K562 (cell line): ENCODE results near the gene TRIO.

ENCODE experiments used
- COPS2 ChIP-seq: fragments of 450-650 bp; conservative IDR thresholded peaks from 2 replicates; pipeline ENCODE4 v1.6.1; 2016; ENCODE audit warnings: mild to moderate bottlenecking, moderate library complexity
- E2F6 ChIP-seq, 2 experiments: IDR thresholded peaks; 2 replicates each; pipeline ENCODE4 v1.6.1; 2011; ENCODE audit warnings: borderline replicate concordance in 1 of 2, control low read depth in 1 of 2, low read depth in 1 of 2, low read length in 1 of 2, mild to moderate bottlenecking in 1 of 2, mixed read lengths in 1 of 2, moderate library complexity in 1 of 2; ENCODE audit not compliant: insufficient read depth in 1 of 2, insufficient read length in 1 of 2, poor library complexity in 1 of 2, severe bottlenecking in 1 of 2; ENCODE audit errors: extremely low read depth in 1 of 2
- ESRRB ChIP-seq: fragments of 250-450 bp; sonication (Bioruptor Pico); IDR thresholded peaks from 2 replicates; pipeline ENCODE4 v1.5.0; 2020; ENCODE audit warnings: mild to moderate bottlenecking, moderate library complexity, borderline replicate concordance
- MAFK ChIP-seq: IDR thresholded peaks from 2 replicates; pipeline ENCODE4 v1.6.1; 2011; ENCODE audit warnings: low read length, improper control_type of control experiment
- MBD1 ChIP-seq: fragments of 250-450 bp; sonication (Bioruptor Pico); IDR thresholded peaks from 2 replicates; pipeline ENCODE4 v1.8.0; 2022; ENCODE audit warnings: inconsistent platforms
- PHB ChIP-seq: fragments of 250-450 bp; sonication (Bioruptor Pico); IDR thresholded peaks from 2 replicates; pipeline ENCODE4 v1.5.0; 2021
- RUNX1 ChIP-seq: sonication (generic); IDR thresholded peaks from 2 replicates; pipeline ENCODE4 v1.6.1; 2016; ENCODE audit warnings: antibody characterized with exemption, low read depth
- ZNF121 ChIP-seq: sonication (generic); formaldehyde crosslinking; conservative IDR thresholded peaks from 2 replicates; pipeline ENCODE4 v1.8.0; 2022; ENCODE audit warnings: missing genetic modification reagents
- ZNF639 ChIP-seq, 2 experiments: fragments of 200-800 bp in 1 of 2; sonication (Bioruptor generic) in 1 of 2; sonication (generic) in 1 of 2; formaldehyde crosslinking in 1 of 2; IDR thresholded peaks in 1 of 2; conservative IDR thresholded peaks in 1 of 2; 2 replicates each; pipeline versions ENCODE4 v1.5.0 to v1.6.1; 2016 to 2020; ENCODE audit warnings: missing compliant biosample characterization in 1 of 2, missing genetic modification characterization in 1 of 2, missing genetic modification reagents in 1 of 2
- TF ChIP-seq, protein P1 (sequence below), 3 experiments: IDR thresholded peaks in 2 of 3; conservative IDR thresholded peaks in 1 of 3; 2 replicates each; pipeline ENCODE4 v1.5.1; 2011 to 2012; ENCODE audit warnings: low read length in 3 of 3, mild to moderate bottlenecking in 3 of 3, control low read depth in 2 of 3, improper control_type of control experiment in 1 of 3, inconsistent platforms in 1 of 3, low read depth in 1 of 3, mixed read lengths in 1 of 3, moderate library complexity in 1 of 3; ENCODE audit not compliant: insufficient read depth in 2 of 3
- TF ChIP-seq, protein P2 (sequence below), 2 experiments: fragments of 450-650 bp; formaldehyde crosslinking in 1 of 2; IDR thresholded peaks; 2 replicates each; pipeline versions ENCODE4 v1.4.0 to v1.6.1; 2014 to 2020; ENCODE audit warnings: mild to moderate bottlenecking in 2 of 2, borderline replicate concordance in 1 of 2, low read depth in 1 of 2
- TF ChIP-seq, protein P3 (sequence below): sonication (generic); formaldehyde crosslinking; IDR thresholded peaks from 2 replicates; pipeline ENCODE4 v1.8.1; 2023; ENCODE audit warnings: missing genetic modification reagents, mild to moderate bottlenecking, borderline replicate concordance

DNA sequence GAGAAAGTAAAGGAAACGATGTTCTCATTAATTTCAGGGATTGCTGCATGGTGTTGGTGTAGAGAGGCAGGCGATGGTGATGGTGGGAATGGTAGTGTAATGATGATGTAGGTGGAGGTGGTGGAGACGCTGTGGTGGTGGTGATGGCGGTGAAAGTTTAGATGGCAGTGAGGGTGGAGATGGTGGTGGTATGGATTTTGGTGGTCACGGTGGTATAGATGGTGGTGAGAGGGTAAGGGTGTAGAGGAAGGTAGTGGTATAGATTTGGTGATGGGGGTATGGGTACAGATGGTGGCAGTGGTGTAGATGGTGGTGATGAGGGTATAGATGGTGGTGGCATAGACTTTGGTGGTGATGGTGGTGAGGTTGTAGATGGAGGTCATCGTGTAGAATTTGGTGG, 259.3 kb downstream of the TRIO start:
- TF ChIP-seq MBD1 (CRISPR knock-in tag) (no peak), ESRRB (CRISPR knock-in tag) (no peak), ZNF121 (no peak), RUNX1 (no peak), COPS2 (no peak), MAFK (no peak), PHB (CRISPR knock-in tag) (no peak), ZNF639 (CRISPR knock-in tag; conservative IDR thresholded peaks at IDR 0.05 in 1 of 2, IDR thresholded peaks at IDR 0.05 in 1 of 2) (no peak), E2F6 (IDR thresholded peaks at IDR 0.05; ENCODE audit: borderline replicate concordance in 1 of 2, extremely low read depth in 1 of 2, insufficient read depth in 1 of 2, insufficient read length in 1 of 2, low read depth in 1 of 2, low read length in 1 of 2, poor library complexity in 1 of 2, severe bottlenecking in 1 of 2) (no peak)
- TF ChIP-seq, protein P1, sequence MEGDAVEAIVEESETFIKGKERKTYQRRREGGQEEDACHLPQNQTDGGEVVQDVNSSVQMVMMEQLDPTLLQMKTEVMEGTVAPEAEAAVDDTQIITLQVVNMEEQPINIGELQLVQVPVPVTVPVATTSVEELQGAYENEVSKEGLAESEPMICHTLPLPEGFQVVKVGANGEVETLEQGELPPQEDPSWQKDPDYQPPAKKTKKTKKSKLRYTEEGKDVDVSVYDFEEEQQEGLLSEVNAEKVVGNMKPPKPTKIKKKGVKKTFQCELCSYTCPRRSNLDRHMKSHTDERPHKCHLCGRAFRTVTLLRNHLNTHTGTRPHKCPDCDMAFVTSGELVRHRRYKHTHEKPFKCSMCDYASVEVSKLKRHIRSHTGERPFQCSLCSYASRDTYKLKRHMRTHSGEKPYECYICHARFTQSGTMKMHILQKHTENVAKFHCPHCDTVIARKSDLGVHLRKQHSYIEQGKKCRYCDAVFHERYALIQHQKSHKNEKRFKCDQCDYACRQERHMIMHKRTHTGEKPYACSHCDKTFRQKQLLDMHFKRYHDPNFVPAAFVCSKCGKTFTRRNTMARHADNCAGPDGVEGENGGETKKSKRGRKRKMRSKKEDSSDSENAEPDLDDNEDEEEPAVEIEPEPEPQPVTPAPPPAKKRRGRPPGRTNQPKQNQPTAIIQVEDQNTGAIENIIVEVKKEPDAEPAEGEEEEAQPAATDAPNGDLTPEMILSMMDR (IDR thresholded peaks at IDR 0.05 in 2 of 3, conservative IDR thresholded peaks at IDR 0.05 in 1 of 3; ENCODE audit: insufficient read depth in 2 of 3, low read depth in 1 of 3, low read length in 3 of 3), result no peak
- TF ChIP-seq, protein P2, sequence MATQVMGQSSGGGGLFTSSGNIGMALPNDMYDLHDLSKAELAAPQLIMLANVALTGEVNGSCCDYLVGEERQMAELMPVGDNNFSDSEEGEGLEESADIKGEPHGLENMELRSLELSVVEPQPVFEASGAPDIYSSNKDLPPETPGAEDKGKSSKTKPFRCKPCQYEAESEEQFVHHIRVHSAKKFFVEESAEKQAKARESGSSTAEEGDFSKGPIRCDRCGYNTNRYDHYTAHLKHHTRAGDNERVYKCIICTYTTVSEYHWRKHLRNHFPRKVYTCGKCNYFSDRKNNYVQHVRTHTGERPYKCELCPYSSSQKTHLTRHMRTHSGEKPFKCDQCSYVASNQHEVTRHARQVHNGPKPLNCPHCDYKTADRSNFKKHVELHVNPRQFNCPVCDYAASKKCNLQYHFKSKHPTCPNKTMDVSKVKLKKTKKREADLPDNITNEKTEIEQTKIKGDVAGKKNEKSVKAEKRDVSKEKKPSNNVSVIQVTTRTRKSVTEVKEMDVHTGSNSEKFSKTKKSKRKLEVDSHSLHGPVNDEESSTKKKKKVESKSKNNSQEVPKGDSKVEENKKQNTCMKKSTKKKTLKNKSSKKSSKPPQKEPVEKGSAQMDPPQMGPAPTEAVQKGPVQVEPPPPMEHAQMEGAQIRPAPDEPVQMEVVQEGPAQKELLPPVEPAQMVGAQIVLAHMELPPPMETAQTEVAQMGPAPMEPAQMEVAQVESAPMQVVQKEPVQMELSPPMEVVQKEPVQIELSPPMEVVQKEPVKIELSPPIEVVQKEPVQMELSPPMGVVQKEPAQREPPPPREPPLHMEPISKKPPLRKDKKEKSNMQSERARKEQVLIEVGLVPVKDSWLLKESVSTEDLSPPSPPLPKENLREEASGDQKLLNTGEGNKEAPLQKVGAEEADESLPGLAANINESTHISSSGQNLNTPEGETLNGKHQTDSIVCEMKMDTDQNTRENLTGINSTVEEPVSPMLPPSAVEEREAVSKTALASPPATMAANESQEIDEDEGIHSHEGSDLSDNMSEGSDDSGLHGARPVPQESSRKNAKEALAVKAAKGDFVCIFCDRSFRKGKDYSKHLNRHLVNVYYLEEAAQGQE (IDR thresholded peaks at IDR 0.05; ENCODE audit: borderline replicate concordance), result no peak
- TF ChIP-seq, protein P2 (CRISPR knock-in tag; IDR thresholded peaks at IDR 0.05; ENCODE audit: low read depth), result no peak
- TF ChIP-seq, protein P3, sequence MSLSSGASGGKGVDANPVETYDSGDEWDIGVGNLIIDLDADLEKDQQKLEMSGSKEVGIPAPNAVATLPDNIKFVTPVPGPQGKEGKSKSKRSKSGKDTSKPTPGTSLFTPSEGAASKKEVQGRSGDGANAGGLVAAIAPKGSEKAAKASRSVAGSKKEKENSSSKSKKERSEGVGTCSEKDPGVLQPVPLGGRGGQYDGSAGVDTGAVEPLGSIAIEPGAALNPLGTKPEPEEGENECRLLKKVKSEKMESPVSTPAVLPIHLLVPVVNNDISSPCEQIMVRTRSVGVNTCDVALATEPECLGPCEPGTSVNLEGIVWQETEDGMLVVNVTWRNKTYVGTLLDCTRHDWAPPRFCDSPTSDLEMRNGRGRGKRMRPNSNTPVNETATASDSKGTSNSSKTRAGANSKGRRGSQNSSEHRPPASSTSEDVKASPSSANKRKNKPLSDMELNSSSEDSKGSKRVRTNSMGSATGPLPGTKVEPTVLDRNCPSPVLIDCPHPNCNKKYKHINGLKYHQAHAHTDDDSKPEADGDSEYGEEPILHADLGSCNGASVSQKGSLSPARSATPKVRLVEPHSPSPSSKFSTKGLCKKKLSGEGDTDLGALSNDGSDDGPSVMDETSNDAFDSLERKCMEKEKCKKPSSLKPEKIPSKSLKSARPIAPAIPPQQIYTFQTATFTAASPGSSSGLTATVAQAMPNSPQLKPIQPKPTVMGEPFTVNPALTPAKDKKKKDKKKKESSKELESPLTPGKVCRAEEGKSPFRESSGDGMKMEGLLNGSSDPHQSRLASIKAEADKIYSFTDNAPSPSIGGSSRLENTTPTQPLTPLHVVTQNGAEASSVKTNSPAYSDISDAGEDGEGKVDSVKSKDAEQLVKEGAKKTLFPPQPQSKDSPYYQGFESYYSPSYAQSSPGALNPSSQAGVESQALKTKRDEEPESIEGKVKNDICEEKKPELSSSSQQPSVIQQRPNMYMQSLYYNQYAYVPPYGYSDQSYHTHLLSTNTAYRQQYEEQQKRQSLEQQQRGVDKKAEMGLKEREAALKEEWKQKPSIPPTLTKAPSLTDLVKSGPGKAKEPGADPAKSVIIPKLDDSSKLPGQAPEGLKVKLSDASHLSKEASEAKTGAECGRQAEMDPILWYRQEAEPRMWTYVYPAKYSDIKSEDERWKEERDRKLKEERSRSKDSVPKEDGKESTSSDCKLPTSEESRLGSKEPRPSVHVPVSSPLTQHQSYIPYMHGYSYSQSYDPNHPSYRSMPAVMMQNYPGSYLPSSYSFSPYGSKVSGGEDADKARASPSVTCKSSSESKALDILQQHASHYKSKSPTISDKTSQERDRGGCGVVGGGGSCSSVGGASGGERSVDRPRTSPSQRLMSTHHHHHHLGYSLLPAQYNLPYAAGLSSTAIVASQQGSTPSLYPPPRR (CRISPR knock-in tag), result no peak
